Upper lobe of right lung (tissue), 1 donor: ENCODE measurements around the gene SLC41A3. TPM values are rescaled to one million over a fixed set of nuclear protein-coding genes. Genes with fewer than 3 reads are reported as not detected.
A peak's percentile ranks its signal among the peaks of the same experiment; 100 is the strongest.

Source experiments
- ATAC-seq: fragments of 200-7000 bp; cut with Tn5 transposase; one replicate; pipeline ENCODE4 v1.9.1; 2020; ENCODE audit warnings: mild to moderate bottlenecking, moderate library complexity
- DNase-seq: peaks from one replicate; pipeline ENCODE4 v3.0.0-alpha.2; 2020
- H3K27ac ChIP-seq: fragments of 200-600 bp; one replicate; pipeline ENCODE4 v1.8.0; 2022
- H3K27me3 ChIP-seq: fragments of 200-600 bp; one replicate; pipeline ENCODE4 v1.8.0; 2022; ENCODE audit warnings: mild to moderate bottlenecking
- H3K36me3 ChIP-seq: fragments of 200-600 bp; one replicate; pipeline ENCODE4 v1.8.0; 2022
- H3K4me1 ChIP-seq: fragments of 200-600 bp; one replicate; pipeline ENCODE4 v1.8.0; 2022
- H3K4me3 ChIP-seq: fragments of 200-600 bp; one replicate; pipeline ENCODE4 v1.8.0; 2022; ENCODE audit warnings: mild to moderate bottlenecking
- H3K9me3 ChIP-seq: fragments of 200-600 bp; one replicate; pipeline ENCODE4 v1.8.0; 2022
- CTCF ChIP-seq: fragments of 200-600 bp; IDR thresholded peaks from one replicate; pipeline ENCODE4 v1.8.0; 2022; ENCODE audit warnings: antibody characterized with exemption
- intact Hi-C: fragments of 100-400 bp; cut with DNase I; formaldehyde crosslinking; loops from one replicate; pipeline ENCODE4 v1.11.0; 2022
- total RNA-seq: library from RNA; stranded (reverse); fragmentation: NEBNext Ultra II Directional; extraction: Animal tissue kit (Norgen Biotek cat#: 25700); gene quantifications from one replicate; pipeline ENCODE4 v1.2.1, GENCODE V29; 2021
- donor health status: DM: no; HTN: yes; CAD: no; lungs with severe emphysema.

Gene SLC41A3
- total RNA-seq, 1 donor from 2014 or later, result 30.8 TPM

GRCh38 chr3:126087552-126088175, 3.7 kb upstream of the SLC41A3 start:
- no peaks in the 10 kb centered on the region for H3K27me3 ChIP-seq
- no peak for TF ChIP-seq CTCF
- no peak for DNase-seq
- no peak overlapping the region for H3K4me3 ChIP-seq
- peaks cover 6% of the 10 kb centered on the region for H3K4me1 ChIP-seq
- no peak overlapping the region for H3K27ac ChIP-seq
- no peaks in the 10 kb centered on the region for H3K36me3 ChIP-seq
- intact Hi-C loops, result no loop called here
- no peaks in the 10 kb centered on the region for H3K9me3 ChIP-seq
- ATAC-seq, result no peak

GRCh38 chr3:126085841-126086240, 1.9 kb upstream of the SLC41A3 start:
- no peak for ATAC-seq

GRCh38 chr3:126085276-126085675, 1.4 kb upstream of the SLC41A3 start:
- peak overlapping the region; percentile 86 for H3K27ac ChIP-seq
- ATAC-seq (no peak), DNase-seq (no peak)
- H3K4me3 ChIP-seq, result no peak overlapping the region
- intact Hi-C loops, result no loop called here
- TF ChIP-seq CTCF, result no peak
- H3K36me3 ChIP-seq, result no peaks in the 10 kb centered on the region
- H3K4me1 ChIP-seq, result peaks cover 6% of the 10 kb centered on the region
- H3K9me3 ChIP-seq, result no peaks in the 10 kb centered on the region
- no peaks in the 10 kb centered on the region for H3K27me3 ChIP-seq

More at GRCh38 chr3:126085841-126086240, 1.9 kb upstream of the SLC41A3 start:
- H3K4me3 ChIP-seq, result no peak overlapping the region
- H3K36me3 ChIP-seq, result no peaks in the 10 kb centered on the region
- H3K27ac ChIP-seq, result no peak overlapping the region
- no peaks in the 10 kb centered on the region for H3K27me3 ChIP-seq
- H3K4me1 ChIP-seq, result peaks cover 6% of the 10 kb centered on the region
- intact Hi-C loops, result no loop called here
- DNase-seq, result no peak
- H3K9me3 ChIP-seq, result no peaks in the 10 kb centered on the region
- TF ChIP-seq CTCF, result no peak

- Histone ChIP-seq H3K9me3 (no peaks in the 10 kb centered on the region), H3K27ac (peak overlapping the region; percentile 86), H3K4me1 (peaks cover 6% of the 10 kb centered on the region), H3K36me3 (no peaks in the 10 kb centered on the region), H3K27me3 (no peaks in the 10 kb centered on the region), H3K4me3 (peak overlapping the region; percentile 68)
- ATAC-seq (no peak), DNase-seq (no peak)
- intact Hi-C loops, result no loop called here
- no peak for TF ChIP-seq CTCF
Observed at GRCh38 chr3:126084768-126085180, 850 bp upstream of the SLC41A3 start.

- TF ChIP-seq CTCF, result no peak
- DNase-seq, result peak; percentile 76
Observed at GRCh38 chr3:126083511-126083912, 412 bp downstream of the SLC41A3 start.

DNA sequence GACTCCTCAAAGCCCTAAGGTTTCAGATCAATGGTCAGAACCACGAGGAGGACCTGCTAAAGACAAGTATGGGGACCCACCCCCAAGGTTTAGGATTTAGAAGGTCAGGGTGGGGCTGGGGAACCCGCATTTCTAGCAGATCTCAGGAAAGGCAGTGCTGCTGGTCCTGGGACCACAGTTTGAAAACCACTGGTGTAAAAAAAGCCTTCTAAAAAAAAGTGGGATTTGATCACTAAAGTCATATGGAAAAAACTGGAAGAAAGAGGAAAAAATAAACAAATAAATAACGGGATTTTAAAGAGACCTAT, 832 bp downstream of the SLC41A3 start:
- no peaks in the 10 kb centered on the region for H3K9me3 ChIP-seq
- H3K36me3 ChIP-seq, result no peaks in the 10 kb centered on the region
- ATAC-seq (no peak), DNase-seq (no peak)
- no peaks in the 10 kb centered on the region for H3K27me3 ChIP-seq
- peaks cover 6% of the 10 kb centered on the region for H3K4me1 ChIP-seq
- peak overlapping the region; percentile 86 for H3K27ac ChIP-seq
- peak overlapping the region; percentile 68 for H3K4me3 ChIP-seq
- no peak for TF ChIP-seq CTCF
- intact Hi-C loops, result no loop called here

More at GRCh38 chr3:126083511-126083912, 412 bp downstream of the SLC41A3 start:
- Histone ChIP-seq H3K4me1 (peaks cover 6% of the 10 kb centered on the region), H3K36me3 (no peaks in the 10 kb centered on the region), H3K27me3 (no peaks in the 10 kb centered on the region), H3K27ac (peak overlapping the region; percentile 86), H3K4me3 (peak overlapping the region; percentile 68), H3K9me3 (no peaks in the 10 kb centered on the region)
- intact Hi-C loops, result no loop called here
- peak; percentile 71 for ATAC-seq
